Gastrocnemius medialis (tissue), 4 donors: Measurements from ENCODE around the gene TMEM132D. TPM values are rescaled to one million over a fixed set of nuclear protein-coding genes. Genes with fewer than 3 reads are reported as not detected.

Experiments used
- ATAC-seq, 2 donors: fragments of 150-250 bp; one replicate each; pipeline ENCODE4 v1.9.1; 2016
- DNase-seq, 2 donors: peaks; one replicate each; pipeline ENCODE4 v3.0.0-alpha.2; 2019
- H3K27ac ChIP-seq, 4 donors: fragments of 200-600 bp; sonication (generic); 1 replicate in 1 of 4; 2 replicates in 3 of 4; pipeline ENCODE4 v1.5.1; 2016 to 2018; ENCODE audit warnings: mild to moderate bottlenecking in 2 of 4, moderate library complexity in 1 of 4
- H3K27me3 ChIP-seq, 3 donors: fragments of 200-600 bp; sonication (generic) in 2 of 3; 1 replicate in 1 of 3; 2 replicates in 2 of 3; pipeline versions ENCODE4 v1.5.1 to v1.6.0; 2016 to 2019; ENCODE audit warnings: mild to moderate bottlenecking in 1 of 3, moderate library complexity in 1 of 3
- H3K36me3 ChIP-seq, 2 donors: fragments of 200-600 bp; sonication (generic) in 1 of 2; one replicate each; pipeline ENCODE4 v1.5.1; 2017 to 2018
- H3K4me1 ChIP-seq, 2 donors: fragments of 200-600 bp; sonication (generic) in 1 of 2; one replicate each; pipeline ENCODE4 v1.5.1; 2016 to 2017; ENCODE audit warnings: mild to moderate bottlenecking in 2 of 2
- H3K4me3 ChIP-seq, 4 donors: fragments of 200-600 bp; sonication (generic) in 3 of 4; 1 replicate in 1 of 4; 2 replicates in 3 of 4; pipeline ENCODE4 v1.5.1; 2016 to 2019; ENCODE audit warnings: mild to moderate bottlenecking in 2 of 4
- H3K9me3 ChIP-seq, 3 donors: fragments of 200-600 bp; sonication (generic) in 2 of 3; 1 replicate in 1 of 3; 2 replicates in 2 of 3; pipeline ENCODE4 v1.5.1; 2016 to 2019
- POLR2A ChIP-seq, 2 donors: fragments of 450-650 bp; IDR thresholded peaks; one replicate each; pipeline ENCODE4 v1.6.1; 2017; ENCODE audit warnings: antibody characterized with exemption in 2 of 2, mild to moderate bottlenecking in 2 of 2, moderate library complexity in 2 of 2
- in situ Hi-C, 4 donors: fragments of 200-750 bp; cut with MboI; loops; one replicate each; pipeline versions ENCODE4 v1.15.0 to v1.8.0; 2017; ENCODE audit warnings: low sequenced_read_pairs in 4 of 4
- intact Hi-C: fragments of 100-400 bp; cut with DNase I; formaldehyde crosslinking; loops from one replicate; pipeline ENCODE4 v1.15.1; 2023; ENCODE audit warnings: low total_unique reads
- total RNA-seq, 4 donors: library from RNA; depleted of rRNA; stranded (reverse); fragments of >200 nt; gene quantifications; one replicate each; pipeline versions ENCODE4 v1.1.0 to v1.2.3, GENCODE V29; 2016
- TF ChIP-seq, protein P1 (sequence below), 5 experiments: fragments of 450-650 bp in 3 of 5; fragments of 200-600 bp in 2 of 5; sonication (generic) in 2 of 5; IDR thresholded peaks in 4 of 5; conservative IDR thresholded peaks in 1 of 5; 1 replicate in 4 of 5; 2 replicates in 1 of 5; pipeline ENCODE4 v1.5.1; 2016 to 2019; ENCODE audit warnings: antibody characterized with exemption in 5 of 5, mild to moderate bottlenecking in 3 of 5, moderate library complexity in 3 of 5

Gene TMEM132D
- total RNA-seq, 4 donors from 2014 or later: not detected

GRCh38 chr12:129885287-129885686, 18.5 kb downstream of the TMEM132D start:
- TF ChIP-seq, protein P1, sequence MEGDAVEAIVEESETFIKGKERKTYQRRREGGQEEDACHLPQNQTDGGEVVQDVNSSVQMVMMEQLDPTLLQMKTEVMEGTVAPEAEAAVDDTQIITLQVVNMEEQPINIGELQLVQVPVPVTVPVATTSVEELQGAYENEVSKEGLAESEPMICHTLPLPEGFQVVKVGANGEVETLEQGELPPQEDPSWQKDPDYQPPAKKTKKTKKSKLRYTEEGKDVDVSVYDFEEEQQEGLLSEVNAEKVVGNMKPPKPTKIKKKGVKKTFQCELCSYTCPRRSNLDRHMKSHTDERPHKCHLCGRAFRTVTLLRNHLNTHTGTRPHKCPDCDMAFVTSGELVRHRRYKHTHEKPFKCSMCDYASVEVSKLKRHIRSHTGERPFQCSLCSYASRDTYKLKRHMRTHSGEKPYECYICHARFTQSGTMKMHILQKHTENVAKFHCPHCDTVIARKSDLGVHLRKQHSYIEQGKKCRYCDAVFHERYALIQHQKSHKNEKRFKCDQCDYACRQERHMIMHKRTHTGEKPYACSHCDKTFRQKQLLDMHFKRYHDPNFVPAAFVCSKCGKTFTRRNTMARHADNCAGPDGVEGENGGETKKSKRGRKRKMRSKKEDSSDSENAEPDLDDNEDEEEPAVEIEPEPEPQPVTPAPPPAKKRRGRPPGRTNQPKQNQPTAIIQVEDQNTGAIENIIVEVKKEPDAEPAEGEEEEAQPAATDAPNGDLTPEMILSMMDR (IDR thresholded peaks at IDR 0.05 in 4 of 5, conservative IDR thresholded peaks at IDR 0.05 in 1 of 5): no peak
- TF ChIP-seq POLR2A (IDR thresholded peaks at IDR 0.05): no peak
- H3K9me3 ChIP-seq: no peaks in the 10 kb centered on the region
- no peak overlapping the region for H3K27ac ChIP-seq
- no peaks in the 10 kb centered on the region for H3K4me1 ChIP-seq
- in situ Hi-C loops (no loop called here), intact Hi-C loops (no loop called here)
- ATAC-seq (no peak), DNase-seq (no peak)
- no peaks in the 10 kb centered on the region for H3K36me3 ChIP-seq
- H3K27me3 ChIP-seq: no peaks in the 10 kb centered on the region
- H3K4me3 ChIP-seq: no peak overlapping the region

DNA sequence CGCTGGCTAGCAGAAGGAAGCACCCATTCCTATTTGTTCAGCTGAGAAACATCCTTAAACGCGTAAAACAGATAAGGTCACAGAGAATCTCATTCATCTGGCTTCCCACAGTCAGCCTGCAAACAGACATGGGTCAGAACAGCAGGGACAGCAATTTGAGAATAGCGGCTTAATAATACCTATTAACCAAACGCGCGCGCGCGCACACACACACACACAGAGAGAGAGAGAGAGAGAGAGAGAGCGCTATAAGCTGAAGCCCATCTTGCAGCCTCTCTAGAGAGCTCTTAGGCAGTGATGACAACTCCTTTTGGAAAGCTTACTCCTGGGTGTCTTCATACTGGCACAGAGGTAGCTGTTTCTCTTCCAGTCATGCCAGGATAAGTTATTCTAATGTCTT, 26.4 kb downstream of the TMEM132D start:
- Histone ChIP-seq H3K4me1 (no peaks in the 10 kb centered on the region), H3K36me3 (no peaks in the 10 kb centered on the region), H3K9me3 (no peaks in the 10 kb centered on the region), H3K27me3 (no peaks in the 10 kb centered on the region), H3K4me3 (no peak overlapping the region), H3K27ac (no peak overlapping the region)
- in situ Hi-C loops: no loop called here
- intact Hi-C loops: no loop called here
- no peak for ATAC-seq
- no peak for TF ChIP-seq POLR2A (IDR thresholded peaks at IDR 0.05)
- TF ChIP-seq, protein P1 (IDR thresholded peaks at IDR 0.05 in 4 of 5, conservative IDR thresholded peaks at IDR 0.05 in 1 of 5): no peak
- no peak for DNase-seq

- H3K4me1 ChIP-seq: no peaks in the 10 kb centered on the region
- no peak overlapping the region for H3K4me3 ChIP-seq
- DNase-seq: no peak
- no peak for TF ChIP-seq POLR2A (IDR thresholded peaks at IDR 0.05)
- TF ChIP-seq, protein P1 (IDR thresholded peaks at IDR 0.05 in 4 of 5, conservative IDR thresholded peaks at IDR 0.05 in 1 of 5): no peak
- no peaks in the 10 kb centered on the region for H3K27me3 ChIP-seq
- no peaks in the 10 kb centered on the region for H3K9me3 ChIP-seq
- no peak overlapping the region for H3K27ac ChIP-seq
- intact Hi-C loops: no loop called here
- no peak for ATAC-seq
- no peaks in the 10 kb centered on the region for H3K36me3 ChIP-seq
- in situ Hi-C loops: no loop called here
These were observed 30.0 kb downstream of the TMEM132D start for GRCh38 chr12:129873833-129874208.

DNA sequence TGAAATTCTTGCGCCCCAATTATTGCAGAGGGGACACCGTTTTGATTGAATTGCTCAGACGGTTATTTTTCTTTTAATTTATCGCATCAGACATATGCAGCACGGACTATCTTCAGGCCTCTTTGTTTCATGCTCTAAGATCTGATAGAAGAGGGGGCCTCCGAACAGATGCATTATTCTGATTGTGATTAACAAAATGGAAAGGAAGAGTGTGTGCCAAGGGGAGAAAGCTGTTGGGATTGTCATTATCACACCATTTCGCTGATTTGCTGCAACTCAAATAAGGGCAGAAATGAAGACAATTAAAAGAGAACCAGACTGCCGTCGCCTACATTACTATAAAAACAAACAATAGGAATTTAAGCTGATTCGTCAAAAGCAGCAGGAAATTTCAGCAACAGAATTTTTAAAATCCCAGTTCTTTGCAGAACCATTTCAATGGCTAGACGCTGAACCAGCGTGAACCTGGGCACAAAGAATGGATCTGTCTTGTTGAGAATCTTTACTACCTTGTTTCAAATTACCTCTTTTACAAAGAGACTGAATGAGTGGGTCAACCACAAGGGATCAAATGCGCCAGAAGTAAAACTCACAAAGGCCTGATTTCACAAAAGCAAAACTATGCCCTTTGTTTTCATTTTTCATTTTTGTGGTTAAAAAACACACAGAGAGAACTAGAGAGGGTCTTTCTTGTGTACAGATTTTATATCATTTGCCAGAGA, 30.6 kb downstream of the TMEM132D start:
- intact Hi-C loops: no loop called here
- Histone ChIP-seq H3K27ac (no peak overlapping the region), H3K36me3 (no peaks in the 10 kb centered on the region), H3K4me1 (no peaks in the 10 kb centered on the region), H3K27me3 (no peaks in the 10 kb centered on the region), H3K4me3 (no peak overlapping the region), H3K9me3 (no peaks in the 10 kb centered on the region)
- ATAC-seq (no peak), DNase-seq (no peak)
- in situ Hi-C loops: no loop called here
- no peak for TF ChIP-seq POLR2A (IDR thresholded peaks at IDR 0.05)
- TF ChIP-seq, protein P1 (IDR thresholded peaks at IDR 0.05 in 4 of 5, conservative IDR thresholded peaks at IDR 0.05 in 1 of 5): no peak
